GM12878 (cell line): ENCODE measurements around the gene YARS1. TPM values are rescaled to one million over a fixed set of nuclear protein-coding genes. Genes with fewer than 3 reads are reported as not detected.

Source experiments
- ATAC-seq: fragments of 200-7000 bp; cut with Tn5 transposase; 3 replicates; pipeline ENCODE4 v1.9.1; 2020; ENCODE audit warnings: mild to moderate bottlenecking, moderate library complexity
- BruUV-seq: library from RNA; stranded (reverse); fragments of 400-500 nt; replicated peaks from 2 replicates; lab custom pipeline; 2021; lab: Mats Ljungman, UMichigan
- CTCF ChIA-PET: fragments of 300-600 bp; sonication (Branson Sonifier 250); formaldehyde crosslinking; extraction: SDS; loops from one replicate; lab custom pipeline; 2021; ENCODE audit warnings: inconsistent platforms; lab: Yijun Ruan, JAX
- POLR2A ChIA-PET: fragments of 350-600 bp; formaldehyde crosslinking; extraction: SDS; loops from one replicate; lab custom pipeline; 2021; ENCODE audit warnings: inconsistent platforms; lab: Charles Lee
- RAD21 ChIA-PET: fragments of 300-600 bp; sonication (Branson Sonifier 250); formaldehyde crosslinking; loops from one replicate; lab custom pipeline; 2023; ENCODE audit warnings: antibody characterized with exemption; ENCODE audit not compliant: unreplicated experiment; lab: Charles Lee
- SMC1A ChIA-PET: fragments of 300-600 bp; sonication (Branson Sonifier 250); formaldehyde crosslinking; loops from one replicate; lab custom pipeline; 2023; ENCODE audit not compliant: unreplicated experiment, uncharacterized antibody; lab: Charles Lee
- DNase-seq: peaks from one replicate; pipeline ENCODE4 v3.0.0-alpha.2; 2011; ENCODE audit warnings: low read depth, low spot score
- FAIRE-seq: peaks from 3 replicates; lab custom pipeline; 2011; peaks lifted over from hg19 to GRCh38; lab: Jason Lieb, UNC
- H2AFZ ChIP-seq: 2 replicates; pipeline ENCODE4 v1.6.0; 2011; ENCODE audit warnings: low read depth, low read length, control low read depth; ENCODE audit not compliant: control insufficient read depth
- H3K27ac ChIP-seq: 2 replicates; pipeline ENCODE4 v1.5.1; 2011; ENCODE audit warnings: control low read depth; ENCODE audit not compliant: control insufficient read depth, insufficient read depth
- H3K27me3 ChIP-seq, 2 experiments: replicated peaks in 1 of 2; 2 replicates each; pipeline versions ENCODE4 v1.6.0 to v1.6.1; 2011; ENCODE audit warnings: low read length in 1 of 2; ENCODE audit not compliant: control insufficient read depth in 2 of 2, insufficient read depth in 2 of 2
- H3K36me3 ChIP-seq, 2 experiments: 2 replicates each; pipeline ENCODE4 v1.5.1; 2011; ENCODE audit warnings: low read length in 1 of 2; ENCODE audit not compliant: control insufficient read depth in 2 of 2, insufficient read depth in 2 of 2
- H3K4me1 ChIP-seq: 2 replicates; pipeline ENCODE4 v1.6.1; 2011; ENCODE audit warnings: mild to moderate bottlenecking, low read length, moderate library complexity, mixed read lengths; ENCODE audit not compliant: control insufficient read depth, insufficient read depth
- H3K4me2 ChIP-seq: 2 replicates; pipeline ENCODE4 v1.6.0; 2011; ENCODE audit warnings: control low read depth; ENCODE audit not compliant: control insufficient read depth, insufficient read depth
- H3K4me3 ChIP-seq: fragments of 200-600 bp; sonication (generic); 2 replicates; pipeline ENCODE4 v1.5.1; 2016
- H3K79me2 ChIP-seq: 2 replicates; pipeline ENCODE4 v1.6.0; 2011; ENCODE audit warnings: low read length; ENCODE audit not compliant: control insufficient read depth, insufficient read depth
- H3K9ac ChIP-seq: 2 replicates; pipeline ENCODE4 v1.8.0; 2011; ENCODE audit warnings: low read length, control low read depth, mixed read lengths; ENCODE audit not compliant: control insufficient read depth, insufficient read depth
- H3K9me3 ChIP-seq: replicated peaks from 3 replicates; pipeline ENCODE4 v1.5.1; 2011; ENCODE audit warnings: mild to moderate bottlenecking, low read length; ENCODE audit not compliant: control insufficient read depth, insufficient read depth
- H4K20me1 ChIP-seq: 2 replicates; pipeline ENCODE4 v1.6.0; 2011; ENCODE audit not compliant: control insufficient read depth, insufficient read depth
- BRCA1 ChIP-seq: IDR thresholded peaks from 2 replicates; pipeline ENCODE4 v1.6.1; 2011; ENCODE audit warnings: low read depth, low read length, improper control_type of control experiment
- EZH2 ChIP-seq: IDR thresholded peaks from 2 replicates; pipeline ENCODE4 v1.6.1; 2012; ENCODE audit warnings: low read depth, mild to moderate bottlenecking, control low read depth, inconsistent platforms, low read length, borderline replicate concordance; ENCODE audit not compliant: control insufficient read depth
- GABPA ChIP-seq: IDR thresholded peaks from 2 replicates; pipeline ENCODE4 v1.6.1; 2014; ENCODE audit warnings: antibody characterized with exemption, low read depth, mild to moderate bottlenecking, inconsistent platforms
- IRF4 ChIP-seq: IDR thresholded peaks from 2 replicates; pipeline ENCODE4 v1.6.1; 2011; ENCODE audit warnings: low read depth, low read length
- MTA3 ChIP-seq: IDR thresholded peaks from 2 replicates; pipeline ENCODE4 v1.6.1; 2012; ENCODE audit warnings: low read length, inconsistent platforms, borderline replicate concordance
- POLR2AphosphoS2 ChIP-seq: IDR thresholded peaks from 2 replicates; pipeline ENCODE4 v1.6.1; 2011; ENCODE audit warnings: low read depth, mild to moderate bottlenecking, low read length, improper control_type of control experiment, moderate library complexity
- SMAD5 ChIP-seq: IDR thresholded peaks from 2 replicates; pipeline ENCODE4 v1.6.1; 2016; ENCODE audit warnings: antibody characterized with exemption, low read depth
- SMARCA5 ChIP-seq: fragments of 450-650 bp; IDR thresholded peaks from 2 replicates; pipeline ENCODE4 v1.6.1; 2017; ENCODE audit warnings: mild to moderate bottlenecking
- STAT1 ChIP-seq: fragments of 450-650 bp; conservative IDR thresholded peaks from 2 replicates; pipeline ENCODE4 v1.6.1; 2014; ENCODE audit warnings: antibody characterized with exemption, mild to moderate bottlenecking
- STAT3 ChIP-seq: IDR thresholded peaks from 2 replicates; pipeline ENCODE4 v1.6.1; 2011; ENCODE audit warnings: low read depth, low read length, improper control_type of control experiment
- TAF1 ChIP-seq: IDR thresholded peaks from 2 replicates; pipeline ENCODE4 v1.6.1; 2011; ENCODE audit warnings: mild to moderate bottlenecking, low read depth, low read length, borderline replicate concordance
- WGBS: methylation state at CpG from one replicate; pipeline ENCODE4 v1.1.6; 2016; ENCODE audit warnings: low lambda C conversion rate; ENCODE audit not compliant: insufficient replicate concordance, insufficient coverage; ENCODE audit errors: missing lambda C conversion rate; 5-methylcytosine and 5-hydroxymethylcytosine counted together
- in situ Hi-C: fragments of 300-500 bp; cut with MboI; formaldehyde crosslinking; loops from 9 replicates; pipeline ENCODE4 v1.14.3; 2018; ENCODE audit warnings: mixed read lengths
- intact Hi-C: fragments of 100-400 bp; cut with micrococcal nuclease; formaldehyde crosslinking; loops from one replicate; pipeline ENCODE4 v1.14.2; 2022; ENCODE audit not compliant: unreplicated experiment
- polyA plus RNA-seq, 11 experiments: library from polyadenylated mRNA; depleted of rRNA in 4 of 11; unstranded in 6 of 11; stranded (reverse) in 5 of 11; fragments of >200 nt; fragmentation: Nextera tagmentation in 4 of 11; fragmentation: Illumina TruSeq in 1 of 11; extraction: Ambion mirVana in 4 of 11; extraction: Trizol in 1 of 11; gene quantifications; 1 replicate in 1 of 11; 2 replicates in 10 of 11; pipeline versions ENCODE4 v1.2.1 to v1.2.3, GENCODE V29; 2011 to 2016; ENCODE audit warnings: inconsistent platforms in 2 of 11, missing spikeins in 2 of 11, low read depth in 1 of 11
- total RNA-seq, 4 experiments: library from RNA; depleted of rRNA in 3 of 4; stranded (reverse); fragments of >200 nt in 3 of 4; fragmentation: Illumina TruSeq in 1 of 4; extraction: Trizol in 1 of 4; gene quantifications; 2 replicates each; pipeline versions ENCODE4 v1.2.1 to v1.2.3, GENCODE V29; 2013 to 2021
- TF ChIP-seq, protein P1 (sequence below): fragments of 450-650 bp; IDR thresholded peaks from 2 replicates; pipeline ENCODE4 v1.6.1; 2017; ENCODE audit warnings: mild to moderate bottlenecking, moderate library complexity
- TF ChIP-seq, protein P2 (sequence below): fragments of 450-650 bp; IDR thresholded peaks from 2 replicates; pipeline ENCODE4 v1.6.1; 2017; ENCODE audit warnings: borderline replicate concordance
- TF ChIP-seq, protein P3 (sequence below): IDR thresholded peaks from 2 replicates; pipeline ENCODE4 v1.6.1; 2011; ENCODE audit warnings: low read depth, low read length, improper control_type of control experiment, borderline replicate concordance
- TF ChIP-seq, protein P4 (sequence below): fragments of 450-650 bp; IDR thresholded peaks from 2 replicates; pipeline ENCODE4 v1.6.1; 2017; ENCODE audit warnings: mild to moderate bottlenecking
- TF ChIP-seq, protein P5 (sequence below): IDR thresholded peaks from 2 replicates; pipeline ENCODE4 v1.6.1; 2012; ENCODE audit warnings: low read length, inconsistent platforms

The YARS1 gene
- total and polyA plus RNA-seq, 10 of the 15 experiments (the other 5 are each of a cell fraction or from before 2014, with no cell fraction given) = 39.9 to 202 (median 136) TPM

DNA sequence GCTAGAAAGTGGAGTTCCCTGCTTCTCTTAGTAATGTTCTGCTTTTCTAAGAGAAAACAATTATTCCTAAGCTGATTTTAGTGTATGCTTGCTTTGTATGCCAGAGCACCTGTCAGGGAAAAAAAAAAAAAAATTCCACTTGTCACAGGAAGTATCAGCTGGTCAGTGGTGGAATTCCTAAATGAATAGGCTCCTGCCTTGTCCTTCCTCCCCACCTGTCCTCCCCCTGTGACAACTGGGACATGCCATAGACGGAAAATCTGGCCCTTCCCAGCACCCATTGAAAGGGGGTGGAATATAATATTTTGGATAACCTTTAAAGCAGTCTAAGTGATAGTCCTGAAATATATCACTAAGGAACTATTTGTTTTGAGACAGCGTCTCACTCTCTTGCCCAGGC is 42.8 kb upstream of the YARS1 start:
- no peak for DNase-seq
- no peak overlapping the region for H3K27ac ChIP-seq
- H3K4me1 ChIP-seq = no peaks in the 10 kb centered on the region
- in situ Hi-C loops = no loop called here
- WGBS = 100% methylated on average over 2 of the region's 2 CpGs
- H3K4me2 ChIP-seq = no peak overlapping the region
- POLR2A ChIA-PET = interaction anchor here (0.7 kb wide), 1 partner anchor 234 kb away, joined by 4 read pairs; no protein-coding TSS in a partner anchor
- no peaks in the 10 kb centered on the region for H3K9me3 ChIP-seq
- CTCF ChIA-PET = interaction anchor here (1.1 to 6.5 kb wide), 5 partner anchors 13 to 544 kb away, joined by 3 to 37 read pairs (median 3); no protein-coding TSS in a partner anchor
- no peaks in the 10 kb centered on the region for H3K27me3 ChIP-seq
- no peak overlapping the region for H3K4me3 ChIP-seq
- TF ChIP-seq, protein P1, sequence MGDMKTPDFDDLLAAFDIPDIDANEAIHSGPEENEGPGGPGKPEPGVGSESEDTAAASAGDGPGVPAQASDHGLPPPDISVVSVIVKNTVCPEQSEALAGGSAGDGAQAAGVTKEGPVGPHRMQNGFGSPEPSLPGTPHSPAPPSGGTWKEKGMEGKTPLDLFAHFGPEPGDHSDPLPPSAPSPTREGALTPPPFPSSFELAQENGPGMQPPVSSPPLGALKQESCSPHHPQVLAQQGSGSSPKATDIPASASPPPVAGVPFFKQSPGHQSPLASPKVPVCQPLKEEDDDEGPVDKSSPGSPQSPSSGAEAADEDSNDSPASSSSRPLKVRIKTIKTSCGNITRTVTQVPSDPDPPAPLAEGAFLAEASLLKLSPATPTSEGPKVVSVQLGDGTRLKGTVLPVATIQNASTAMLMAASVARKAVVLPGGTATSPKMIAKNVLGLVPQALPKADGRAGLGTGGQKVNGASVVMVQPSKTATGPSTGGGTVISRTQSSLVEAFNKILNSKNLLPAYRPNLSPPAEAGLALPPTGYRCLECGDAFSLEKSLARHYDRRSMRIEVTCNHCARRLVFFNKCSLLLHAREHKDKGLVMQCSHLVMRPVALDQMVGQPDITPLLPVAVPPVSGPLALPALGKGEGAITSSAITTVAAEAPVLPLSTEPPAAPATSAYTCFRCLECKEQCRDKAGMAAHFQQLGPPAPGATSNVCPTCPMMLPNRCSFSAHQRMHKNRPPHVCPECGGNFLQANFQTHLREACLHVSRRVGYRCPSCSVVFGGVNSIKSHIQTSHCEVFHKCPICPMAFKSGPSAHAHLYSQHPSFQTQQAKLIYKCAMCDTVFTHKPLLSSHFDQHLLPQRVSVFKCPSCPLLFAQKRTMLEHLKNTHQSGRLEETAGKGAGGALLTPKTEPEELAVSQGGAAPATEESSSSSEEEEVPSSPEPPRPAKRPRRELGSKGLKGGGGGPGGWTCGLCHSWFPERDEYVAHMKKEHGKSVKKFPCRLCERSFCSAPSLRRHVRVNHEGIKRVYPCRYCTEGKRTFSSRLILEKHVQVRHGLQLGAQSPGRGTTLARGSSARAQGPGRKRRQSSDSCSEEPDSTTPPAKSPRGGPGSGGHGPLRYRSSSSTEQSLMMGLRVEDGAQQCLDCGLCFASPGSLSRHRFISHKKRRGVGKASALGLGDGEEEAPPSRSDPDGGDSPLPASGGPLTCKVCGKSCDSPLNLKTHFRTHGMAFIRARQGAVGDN = no peak
- no peak for TF ChIP-seq SMAD5
- no peak for TF ChIP-seq EZH2
- TF ChIP-seq, protein P2, sequence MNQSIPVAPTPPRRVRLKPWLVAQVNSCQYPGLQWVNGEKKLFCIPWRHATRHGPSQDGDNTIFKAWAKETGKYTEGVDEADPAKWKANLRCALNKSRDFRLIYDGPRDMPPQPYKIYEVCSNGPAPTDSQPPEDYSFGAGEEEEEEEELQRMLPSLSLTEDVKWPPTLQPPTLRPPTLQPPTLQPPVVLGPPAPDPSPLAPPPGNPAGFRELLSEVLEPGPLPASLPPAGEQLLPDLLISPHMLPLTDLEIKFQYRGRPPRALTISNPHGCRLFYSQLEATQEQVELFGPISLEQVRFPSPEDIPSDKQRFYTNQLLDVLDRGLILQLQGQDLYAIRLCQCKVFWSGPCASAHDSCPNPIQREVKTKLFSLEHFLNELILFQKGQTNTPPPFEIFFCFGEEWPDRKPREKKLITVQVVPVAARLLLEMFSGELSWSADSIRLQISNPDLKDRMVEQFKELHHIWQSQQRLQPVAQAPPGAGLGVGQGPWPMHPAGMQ = no peak
- TF ChIP-seq, protein P3, sequence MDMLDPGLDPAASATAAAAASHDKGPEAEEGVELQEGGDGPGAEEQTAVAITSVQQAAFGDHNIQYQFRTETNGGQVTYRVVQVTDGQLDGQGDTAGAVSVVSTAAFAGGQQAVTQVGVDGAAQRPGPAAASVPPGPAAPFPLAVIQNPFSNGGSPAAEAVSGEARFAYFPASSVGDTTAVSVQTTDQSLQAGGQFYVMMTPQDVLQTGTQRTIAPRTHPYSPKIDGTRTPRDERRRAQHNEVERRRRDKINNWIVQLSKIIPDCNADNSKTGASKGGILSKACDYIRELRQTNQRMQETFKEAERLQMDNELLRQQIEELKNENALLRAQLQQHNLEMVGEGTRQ = no peak
- TF ChIP-seq, protein P4, sequence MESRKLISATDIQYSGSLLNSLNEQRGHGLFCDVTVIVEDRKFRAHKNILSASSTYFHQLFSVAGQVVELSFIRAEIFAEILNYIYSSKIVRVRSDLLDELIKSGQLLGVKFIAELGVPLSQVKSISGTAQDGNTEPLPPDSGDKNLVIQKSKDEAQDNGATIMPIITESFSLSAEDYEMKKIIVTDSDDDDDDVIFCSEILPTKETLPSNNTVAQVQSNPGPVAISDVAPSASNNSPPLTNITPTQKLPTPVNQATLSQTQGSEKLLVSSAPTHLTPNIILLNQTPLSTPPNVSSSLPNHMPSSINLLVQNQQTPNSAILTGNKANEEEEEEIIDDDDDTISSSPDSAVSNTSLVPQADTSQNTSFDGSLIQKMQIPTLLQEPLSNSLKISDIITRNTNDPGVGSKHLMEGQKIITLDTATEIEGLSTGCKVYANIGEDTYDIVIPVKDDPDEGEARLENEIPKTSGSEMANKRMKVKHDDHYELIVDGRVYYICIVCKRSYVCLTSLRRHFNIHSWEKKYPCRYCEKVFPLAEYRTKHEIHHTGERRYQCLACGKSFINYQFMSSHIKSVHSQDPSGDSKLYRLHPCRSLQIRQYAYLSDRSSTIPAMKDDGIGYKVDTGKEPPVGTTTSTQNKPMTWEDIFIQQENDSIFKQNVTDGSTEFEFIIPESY = no peak
- TF ChIP-seq STAT1 = no peak
- no peak for TF ChIP-seq POLR2AphosphoS2
- TF ChIP-seq, protein P5, sequence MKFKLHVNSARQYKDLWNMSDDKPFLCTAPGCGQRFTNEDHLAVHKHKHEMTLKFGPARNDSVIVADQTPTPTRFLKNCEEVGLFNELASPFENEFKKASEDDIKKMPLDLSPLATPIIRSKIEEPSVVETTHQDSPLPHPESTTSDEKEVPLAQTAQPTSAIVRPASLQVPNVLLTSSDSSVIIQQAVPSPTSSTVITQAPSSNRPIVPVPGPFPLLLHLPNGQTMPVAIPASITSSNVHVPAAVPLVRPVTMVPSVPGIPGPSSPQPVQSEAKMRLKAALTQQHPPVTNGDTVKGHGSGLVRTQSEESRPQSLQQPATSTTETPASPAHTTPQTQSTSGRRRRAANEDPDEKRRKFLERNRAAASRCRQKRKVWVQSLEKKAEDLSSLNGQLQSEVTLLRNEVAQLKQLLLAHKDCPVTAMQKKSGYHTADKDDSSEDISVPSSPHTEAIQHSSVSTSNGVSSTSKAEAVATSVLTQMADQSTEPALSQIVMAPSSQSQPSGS = no peak
- TF ChIP-seq STAT3 = no peak
- TF ChIP-seq SMARCA5 = no peak
- TF ChIP-seq MTA3 = no peak
- TF ChIP-seq GABPA = no peak
- no peak for TF ChIP-seq BRCA1
- TF ChIP-seq IRF4 = no peak
- TF ChIP-seq TAF1 = no peak
- TF ChIP-seq, all 136 proteins: peak for 0
- no peaks in the 10 kb centered on the region for H4K20me1 ChIP-seq
- H3K79me2 ChIP-seq = no peaks in the 10 kb centered on the region
- ChIA-PET SMC1A (interaction anchor here (1.3 to 1.6 kb wide), 2 partner anchors 10 to 148 kb away, joined by 4 read pairs; no protein-coding TSS in a partner anchor), RAD21 (no interaction called here)
- H3K36me3 ChIP-seq = peaks cover 8 to 35% of the 10 kb centered on the region in 2 experiments
- H3K9ac ChIP-seq = no peak overlapping the region
- no peak overlapping the region for H2AFZ ChIP-seq
- intact Hi-C loops = no loop called here
- ATAC-seq = no peak
- BruUV-seq = no TSS peak
- no peak for FAIRE-seq
